IMR-90 (cell line): Measurements from ENCODE around the gene TIAM2.

Source experiments
- BHLHE40 ChIP-seq: fragments of 150-350 bp; IDR thresholded peaks from 2 replicates; pipeline ENCODE4 v1.6.1; 2016; ENCODE audit warnings: mild to moderate bottlenecking, low read depth, low read length
- CEBPB ChIP-seq: IDR thresholded peaks from 2 replicates; pipeline ENCODE4 v1.6.1; 2012; ENCODE audit warnings: low read depth, low read length, improper control_type of control experiment
- CHD1 ChIP-seq: IDR thresholded peaks from 2 replicates; pipeline ENCODE4 v1.6.1; 2012; ENCODE audit warnings: low read depth, low read length, improper control_type of control experiment
- CTCF ChIP-seq: conservative IDR thresholded peaks from 2 replicates; pipeline ENCODE4 v1.5.1; 2012; ENCODE audit warnings: mild to moderate bottlenecking, low read depth, low read length, improper control_type of control experiment
- FOS ChIP-seq: fragments of 150-350 bp; IDR thresholded peaks from 2 replicates; pipeline ENCODE4 v1.6.1; 2016; ENCODE audit warnings: low read depth, low read length
- MAFK ChIP-seq: IDR thresholded peaks from 2 replicates; pipeline ENCODE4 v1.6.1; 2012; ENCODE audit warnings: low read depth, low read length, improper control_type of control experiment
- MXI1 ChIP-seq: IDR thresholded peaks from 2 replicates; pipeline ENCODE4 v1.6.1; 2012; ENCODE audit warnings: low read depth, mild to moderate bottlenecking, low read length, moderate library complexity, borderline replicate concordance
- NFE2L2 ChIP-seq: fragments of 150-350 bp; IDR thresholded peaks from 2 replicates; pipeline ENCODE4 v1.6.1; 2016; ENCODE audit warnings: low read depth, mild to moderate bottlenecking, low read length
- POLR2A ChIP-seq: IDR thresholded peaks from 2 replicates; pipeline ENCODE4 v1.6.1; 2012; ENCODE audit warnings: mild to moderate bottlenecking, low read depth, low read length
- RAD21 ChIP-seq: IDR thresholded peaks from 2 replicates; pipeline ENCODE4 v1.6.1; 2012; ENCODE audit warnings: low read length, improper control_type of control experiment
- RFX5 ChIP-seq: IDR thresholded peaks from 2 replicates; pipeline ENCODE4 v1.8.0; 2012; ENCODE audit warnings: low read depth, mild to moderate bottlenecking, low read length, moderate library complexity
- SMC3 ChIP-seq: fragments of 150-350 bp; IDR thresholded peaks from 2 replicates; pipeline ENCODE4 v1.6.1; 2016; ENCODE audit warnings: low read depth, mild to moderate bottlenecking, antibody characterized with exemption, low read length, moderate library complexity
- USF2 ChIP-seq: fragments of 150-350 bp; IDR thresholded peaks from 2 replicates; pipeline ENCODE4 v1.6.1; 2017; ENCODE audit warnings: mild to moderate bottlenecking, antibody characterized with exemption, low read length, low read depth

GRCh38 chr6:155004017-155004416 lies 8.9 kb downstream of the TIAM2 start:
- TF ChIP-seq USF2 (no peak), CTCF (no peak), MXI1 (no peak), CHD1 (no peak), CEBPB (no peak), RAD21 (no peak), POLR2A (no peak), SMC3 (no peak), RFX5 (no peak), BHLHE40 (no peak), NFE2L2 (no peak), MAFK (no peak), FOS (no peak)
